Osteocyte (in vitro differentiated cells): Measurements from ENCODE around the gene PPP3CA. TPM values are rescaled to one million over a fixed set of nuclear protein-coding genes. Genes with fewer than 3 reads are reported as not detected.

Experiments
- DNase-seq: peaks from one replicate; pipeline ENCODE4 v3.0.0; 2021; ENCODE audit warnings: mixed read lengths; ENCODE audit not compliant: unreplicated experiment; ENCODE audit errors: extremely low spot score
- H3K27ac Mint-ChIP-seq: one replicate; pipeline ENCODE4 v1.8.0; 2021; ENCODE audit warnings: mild to moderate bottlenecking, mixed read lengths; ENCODE audit not compliant: unreplicated experiment
- H3K27me3 Mint-ChIP-seq: one replicate; pipeline ENCODE4 v1.8.0; 2021; ENCODE audit warnings: mixed read lengths; ENCODE audit not compliant: unreplicated experiment
- H3K36me3 Mint-ChIP-seq: one replicate; pipeline ENCODE4 v1.8.0; 2021; ENCODE audit warnings: mixed read lengths; ENCODE audit not compliant: unreplicated experiment
- H3K4me1 Mint-ChIP-seq: one replicate; pipeline ENCODE4 v1.8.0; 2021; ENCODE audit warnings: mixed read lengths; ENCODE audit not compliant: unreplicated experiment
- H3K4me3 Mint-ChIP-seq: one replicate; pipeline ENCODE4 v1.8.0; 2021; ENCODE audit warnings: mild to moderate bottlenecking, moderate library complexity, mixed read lengths; ENCODE audit not compliant: unreplicated experiment
- H3K9me3 Mint-ChIP-seq: one replicate; pipeline ENCODE4 v1.8.0; 2021; ENCODE audit warnings: mixed read lengths; ENCODE audit not compliant: unreplicated experiment
- long read RNA-seq: library from polyadenylated mRNA; unstranded; transcript quantifications from one replicate; pipeline ENCODE4 v2.0.0, GENCODE V29; 2021
- total RNA-seq: library from RNA; stranded (reverse); gene quantifications from 2 replicates; pipeline ENCODE4 v1.2.1, GENCODE V29; 2021
- TF ChIP-seq, protein P1 (sequence below): fragments of 200-600 bp; sonication (generic); IDR thresholded peaks from 2 replicates; pipeline ENCODE4 v1.5.0; 2021; ENCODE audit warnings: antibody characterized with exemption, mild to moderate bottlenecking, moderate library complexity

Gene PPP3CA
- 40.5 and 41.5 TPM in 2 replicates for total RNA-seq
- long read RNA-seq, partial matches to known transcripts: 5 of 16 reads
- long read RNA-seq, other reads (novel, unspliced or antisense): 7 of 16 reads

DNA sequence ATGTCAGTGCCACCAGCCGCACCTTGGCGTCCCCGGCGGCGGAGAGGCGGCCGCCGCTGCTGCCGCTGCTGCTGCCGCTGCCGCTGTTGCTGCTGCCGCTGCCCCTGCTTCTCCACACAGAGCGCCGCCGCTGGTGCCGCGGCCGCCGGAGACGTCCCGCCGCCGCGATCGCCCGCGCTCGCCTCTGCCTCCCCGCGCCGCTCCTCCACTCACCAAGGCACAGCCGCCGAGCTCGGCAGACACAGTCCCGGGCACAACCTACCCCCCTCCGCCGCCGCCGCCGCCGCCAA lies at the start of gene PPP3CA:
TSS of gene PPP3CA (minus strand) at position 260 of the 290 bp plus-strand sequence.
- Mint-ChIP-seq H3K36me3 (peaks cover 2% of the 10 kb centered on the region), H3K4me3 (peak within 1 kb of the TSS; percentile 87), H3K4me1 (peaks cover 33% of the 10 kb centered on the region), H3K27ac (peak within 1 kb of the TSS; percentile 96), H3K27me3 (no peaks in the 10 kb centered on the region), H3K9me3 (no peaks in the 10 kb centered on the region)
- no peak for DNase-seq
- TF ChIP-seq, protein P1, sequence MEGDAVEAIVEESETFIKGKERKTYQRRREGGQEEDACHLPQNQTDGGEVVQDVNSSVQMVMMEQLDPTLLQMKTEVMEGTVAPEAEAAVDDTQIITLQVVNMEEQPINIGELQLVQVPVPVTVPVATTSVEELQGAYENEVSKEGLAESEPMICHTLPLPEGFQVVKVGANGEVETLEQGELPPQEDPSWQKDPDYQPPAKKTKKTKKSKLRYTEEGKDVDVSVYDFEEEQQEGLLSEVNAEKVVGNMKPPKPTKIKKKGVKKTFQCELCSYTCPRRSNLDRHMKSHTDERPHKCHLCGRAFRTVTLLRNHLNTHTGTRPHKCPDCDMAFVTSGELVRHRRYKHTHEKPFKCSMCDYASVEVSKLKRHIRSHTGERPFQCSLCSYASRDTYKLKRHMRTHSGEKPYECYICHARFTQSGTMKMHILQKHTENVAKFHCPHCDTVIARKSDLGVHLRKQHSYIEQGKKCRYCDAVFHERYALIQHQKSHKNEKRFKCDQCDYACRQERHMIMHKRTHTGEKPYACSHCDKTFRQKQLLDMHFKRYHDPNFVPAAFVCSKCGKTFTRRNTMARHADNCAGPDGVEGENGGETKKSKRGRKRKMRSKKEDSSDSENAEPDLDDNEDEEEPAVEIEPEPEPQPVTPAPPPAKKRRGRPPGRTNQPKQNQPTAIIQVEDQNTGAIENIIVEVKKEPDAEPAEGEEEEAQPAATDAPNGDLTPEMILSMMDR: no peak

DNA sequence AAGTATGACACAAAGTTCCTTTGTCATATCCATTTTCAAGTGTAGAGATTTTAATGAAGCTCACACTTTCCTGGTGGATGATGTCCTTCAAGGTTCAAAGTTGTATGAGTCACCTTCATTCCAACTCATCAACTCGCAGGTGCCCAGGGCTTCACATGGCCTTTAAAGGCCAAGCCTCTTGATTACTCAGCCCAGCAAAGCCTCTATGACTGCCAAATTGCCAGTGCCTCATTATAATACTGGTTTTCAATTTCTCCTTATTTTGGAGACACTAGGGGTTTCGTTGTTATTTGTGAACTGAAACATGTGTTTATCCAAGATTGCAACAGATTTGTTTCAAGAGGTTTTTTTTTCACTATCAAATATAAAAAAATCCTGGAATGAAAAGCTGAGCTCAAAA lies 45.9 kb upstream of the PPP3CA start:
- H3K4me1 Mint-ChIP-seq: no peaks in the 10 kb centered on the region
- no peak for DNase-seq
- H3K36me3 Mint-ChIP-seq: no peaks in the 10 kb centered on the region
- H3K4me3 Mint-ChIP-seq: no peak overlapping the region
- peaks cover 12% of the 10 kb centered on the region for H3K9me3 Mint-ChIP-seq
- peaks cover 4% of the 10 kb centered on the region for H3K27me3 Mint-ChIP-seq
- TF ChIP-seq, protein P1: no peak
- H3K27ac Mint-ChIP-seq: no peak overlapping the region

DNA sequence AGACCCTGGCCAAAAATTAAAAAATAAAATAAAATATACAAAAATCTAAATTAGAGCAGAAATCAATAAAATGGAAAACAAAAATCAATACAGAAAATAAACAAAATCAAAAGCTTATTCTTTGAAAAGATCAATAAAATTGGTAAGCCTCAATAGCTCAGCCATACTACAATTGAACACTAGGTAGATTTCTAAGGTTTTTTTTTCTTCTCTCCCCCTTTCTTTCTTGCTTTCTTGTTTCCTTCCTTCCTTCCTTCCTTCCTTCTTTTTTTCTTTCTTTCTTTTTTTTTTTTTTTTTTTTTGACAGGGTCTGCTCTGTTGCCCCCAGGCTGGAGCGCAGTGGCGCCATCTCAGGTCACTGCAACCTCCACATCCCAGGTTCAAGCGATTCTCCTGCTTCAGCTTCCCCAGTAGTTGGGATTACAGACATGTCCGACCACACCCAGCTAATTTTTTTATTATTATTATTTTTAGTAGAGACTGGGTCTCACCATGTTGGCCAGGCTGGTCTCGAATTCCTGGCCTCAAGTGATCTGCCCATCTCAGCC lies 23.4 kb upstream of the PPP3CA start:
- peaks cover 26% of the 10 kb centered on the region for H3K4me1 Mint-ChIP-seq
- no peaks in the 10 kb centered on the region for H3K27me3 Mint-ChIP-seq
- peaks cover 3% of the 10 kb centered on the region for H3K36me3 Mint-ChIP-seq
- H3K9me3 Mint-ChIP-seq: peaks cover 26% of the 10 kb centered on the region
- DNase-seq: no peak
- TF ChIP-seq, protein P1: no peak
- H3K27ac Mint-ChIP-seq: no peak overlapping the region
- no peak overlapping the region for H3K4me3 Mint-ChIP-seq

DNA sequence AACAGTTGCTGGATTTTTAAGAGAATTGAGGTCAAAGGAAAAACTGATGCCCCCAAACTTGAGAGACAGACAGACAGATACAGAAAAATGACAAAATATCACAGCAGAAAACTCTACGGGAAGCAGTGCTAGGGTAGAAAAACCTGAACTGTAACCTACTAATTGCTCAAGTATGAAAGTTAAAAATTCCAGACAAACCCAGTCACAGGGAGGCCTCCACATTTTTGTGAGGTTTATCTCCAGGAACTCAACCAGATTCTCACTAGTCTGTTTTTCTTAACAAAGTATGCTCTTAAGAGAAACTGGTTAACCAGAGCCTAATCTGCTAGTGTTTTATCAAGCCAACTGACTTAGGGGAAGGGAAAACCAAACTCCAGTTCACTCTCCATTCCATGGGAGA lies 19.9 kb upstream of the PPP3CA start:
- H3K9me3 Mint-ChIP-seq: peaks cover 17% of the 10 kb centered on the region
- no peaks in the 10 kb centered on the region for H3K27me3 Mint-ChIP-seq
- no peak overlapping the region for H3K4me3 Mint-ChIP-seq
- peaks cover 19% of the 10 kb centered on the region for H3K4me1 Mint-ChIP-seq
- H3K36me3 Mint-ChIP-seq: peaks cover 3% of the 10 kb centered on the region
- TF ChIP-seq, protein P1: no peak
- DNase-seq: no peak
- H3K27ac Mint-ChIP-seq: peak overlapping the region; percentile 84

DNA sequence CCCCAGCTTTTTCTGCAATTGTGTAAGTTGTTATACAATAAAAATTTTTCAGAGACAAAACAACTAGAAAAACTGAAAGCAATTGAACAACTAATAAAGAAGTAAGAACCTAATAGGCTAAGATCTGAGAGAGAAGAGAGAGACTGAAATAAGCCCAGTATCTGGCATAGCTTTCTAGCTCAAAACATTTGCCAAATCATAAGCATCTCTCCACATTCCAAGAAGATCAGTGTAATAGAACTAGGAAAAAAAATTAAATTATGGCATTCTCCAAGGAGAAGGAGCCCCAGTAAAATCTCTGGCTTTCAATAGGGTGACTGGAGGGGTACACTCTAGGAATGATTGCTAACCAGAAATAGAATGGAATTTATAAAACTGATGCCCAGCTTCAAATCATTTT lies 19.0 kb upstream of the PPP3CA start:
- Mint-ChIP-seq H3K4me3 (no peak overlapping the region), H3K27me3 (no peaks in the 10 kb centered on the region), H3K4me1 (peaks cover 18% of the 10 kb centered on the region), H3K9me3 (peaks cover 15% of the 10 kb centered on the region), H3K36me3 (peaks cover 3% of the 10 kb centered on the region), H3K27ac (no peak overlapping the region)
- TF ChIP-seq, protein P1: no peak
- no peak for DNase-seq
